ENCODE results near the gene WDFY3.

GRCh38 chr4:84737656-84738055 lies 228.8 kb downstream of the WDFY3 start:
- TF ChIP-seq SUZ12 (IDR thresholded peaks at IDR 0.05) (no peak), LEF1 (IDR thresholded peaks at IDR 0.05; ENCODE audit: borderline replicate concordance) (no peak), FOXM1 (IDR thresholded peaks at IDR 0.05; ENCODE audit: borderline replicate concordance) (no peak), FOXK2 (IDR thresholded peaks at IDR 0.05) (no peak), HDGF (IDR thresholded peaks at IDR 0.05; ENCODE audit: borderline replicate concordance) (no peak), SP1 (IDR thresholded peaks at IDR 0.05) (no peak)
